Lung (tissue), 12 donors: ENCODE results near the gene EHMT1. TPM values are rescaled to one million over a fixed set of nuclear protein-coding genes. Genes with fewer than 3 reads are reported as not detected.
A peak's percentile ranks its signal among the peaks of the same experiment; 100 is the strongest.
"Not testable (repeated sequence)": the region's sequence is repeated elsewhere in the genome, so short reads cannot be mapped to it uniquely, and the experiment has no call there.

Experiments
- ATAC-seq: fragments of 200-7000 bp; cut with Tn5 transposase; one replicate; pipeline ENCODE4 v1.9.1; 2020; ENCODE audit warnings: moderate number of reproducible peaks; ENCODE audit not compliant: insufficient read depth, low FRiP score
- DNase-seq, 3 donors: peaks; one replicate each; pipeline ENCODE4 v3.0.0-alpha.2; 2013 to 2017
- H3K27ac ChIP-seq, 2 donors: one replicate each; pipeline ENCODE4 v1.5.1; 2013; ENCODE audit warnings: mild to moderate bottlenecking in 2 of 2, moderate library complexity in 2 of 2, control low read depth in 1 of 2, inconsistent platforms in 1 of 2, low read depth in 1 of 2, low read length in 1 of 2
- H3K27me3 ChIP-seq, 3 donors: one replicate each; pipeline ENCODE4 v1.5.1; 2013; ENCODE audit warnings: low read length in 2 of 3; ENCODE audit not compliant: control insufficient read depth in 3 of 3, insufficient read depth in 3 of 3
- H3K36me3 ChIP-seq, 4 donors: one replicate each; pipeline ENCODE4 v1.5.1; 2013; ENCODE audit warnings: low read length in 4 of 4, mild to moderate bottlenecking in 1 of 4, moderate library complexity in 1 of 4; ENCODE audit not compliant: control insufficient read depth in 4 of 4, insufficient read depth in 4 of 4
- H3K4me1 ChIP-seq, 5 donors: one replicate each; pipeline ENCODE4 v1.5.1; 2013; ENCODE audit warnings: low read length in 5 of 5, mild to moderate bottlenecking in 2 of 5, moderate library complexity in 1 of 5; ENCODE audit not compliant: control insufficient read depth in 5 of 5, insufficient read depth in 5 of 5
- H3K4me3 ChIP-seq: one replicate; pipeline ENCODE4 v1.5.1; 2013; ENCODE audit warnings: mild to moderate bottlenecking, control low read depth, moderate library complexity
- H3K9ac ChIP-seq, 2 donors: one replicate each; pipeline ENCODE4 v1.5.1; 2013; ENCODE audit warnings: low read length in 2 of 2, control low read depth in 1 of 2; ENCODE audit not compliant: insufficient read depth in 1 of 2
- H3K9me3 ChIP-seq, 4 donors: one replicate each; pipeline ENCODE4 v1.5.1; 2013; ENCODE audit warnings: low read length in 3 of 4, mild to moderate bottlenecking in 1 of 4, moderate library complexity in 1 of 4; ENCODE audit not compliant: control insufficient read depth in 4 of 4, insufficient read depth in 3 of 4
- WGBS, 2 donors: extraction: QIAGEN DNeasy Blood & Tissue Kit; methylation state at CpG; one replicate each; pipeline ENCODE4 v1.1.7; 2013; 5-methylcytosine and 5-hydroxymethylcytosine counted together
- polyA plus RNA-seq, 2 donors: library from polyadenylated mRNA; stranded (reverse); fragments of 200-250 nt; gene quantifications; one replicate each; pipeline ENCODE4 v1.2.1, GENCODE V29; 2013
- total RNA-seq, 2 donors: library from RNA; depleted of rRNA in 1 of 2; stranded (reverse); fragments of >200 nt in 1 of 2; gene quantifications; one replicate each; pipeline ENCODE4 v1.2.1, GENCODE V29; 2014 to 2021
- TF ChIP-seq, protein P1 (sequence below): IDR thresholded peaks from 2 replicates; pipeline ENCODE4 v1.5.1; 2012; ENCODE audit warnings: mild to moderate bottlenecking; ENCODE audit errors: control extremely low read depth, extremely low read depth
- donor health status: control.
- donor health status: control.
- donor health status: Bipolar disorder and iron deficiency.
- donor health status: healthy.
- donor health status: DM: yes; HTN: yes; CAD: no.

EHMT1 gene
- total and polyA plus RNA-seq, 4 donors, result 32.2 to 91.5 (median 58.1) TPM

DNA sequence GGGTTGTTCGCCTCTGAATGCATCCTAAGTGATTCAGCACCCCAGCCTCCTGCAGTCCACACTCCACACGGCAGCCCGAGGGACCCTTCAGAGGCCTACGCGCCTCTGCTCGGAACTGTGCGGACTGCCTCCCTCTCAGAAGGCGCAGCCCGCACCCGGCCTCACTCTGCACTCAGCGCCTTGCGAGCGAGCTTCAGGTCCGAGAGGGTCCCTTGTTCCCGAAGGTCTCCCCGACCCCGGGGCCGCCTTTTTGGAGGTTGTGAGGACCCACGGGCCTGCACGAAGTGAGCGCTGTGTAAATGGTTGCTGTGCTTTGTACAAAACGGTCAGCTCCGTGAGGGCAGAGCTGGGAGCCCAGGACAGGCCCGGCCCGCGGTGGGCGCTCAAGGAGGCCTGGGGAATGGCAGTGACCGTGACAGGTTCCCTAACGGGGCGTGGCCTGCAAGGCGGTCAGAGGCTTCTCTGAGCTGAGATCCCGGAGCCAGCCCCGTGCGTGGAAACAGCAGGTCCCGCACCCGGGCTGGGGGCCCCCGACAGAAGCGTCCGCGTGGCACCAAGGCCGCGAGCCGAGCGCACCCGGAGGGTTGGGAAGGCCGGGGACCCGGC, 258.1 kb downstream of the EHMT1 start:
- H3K9me3 ChIP-seq, result peaks cover 0 to 17% (median 0%) of the 10 kb centered on the region in 4 donors
- H3K4me3 ChIP-seq, result no peak overlapping the region
- TF ChIP-seq, protein P1, sequence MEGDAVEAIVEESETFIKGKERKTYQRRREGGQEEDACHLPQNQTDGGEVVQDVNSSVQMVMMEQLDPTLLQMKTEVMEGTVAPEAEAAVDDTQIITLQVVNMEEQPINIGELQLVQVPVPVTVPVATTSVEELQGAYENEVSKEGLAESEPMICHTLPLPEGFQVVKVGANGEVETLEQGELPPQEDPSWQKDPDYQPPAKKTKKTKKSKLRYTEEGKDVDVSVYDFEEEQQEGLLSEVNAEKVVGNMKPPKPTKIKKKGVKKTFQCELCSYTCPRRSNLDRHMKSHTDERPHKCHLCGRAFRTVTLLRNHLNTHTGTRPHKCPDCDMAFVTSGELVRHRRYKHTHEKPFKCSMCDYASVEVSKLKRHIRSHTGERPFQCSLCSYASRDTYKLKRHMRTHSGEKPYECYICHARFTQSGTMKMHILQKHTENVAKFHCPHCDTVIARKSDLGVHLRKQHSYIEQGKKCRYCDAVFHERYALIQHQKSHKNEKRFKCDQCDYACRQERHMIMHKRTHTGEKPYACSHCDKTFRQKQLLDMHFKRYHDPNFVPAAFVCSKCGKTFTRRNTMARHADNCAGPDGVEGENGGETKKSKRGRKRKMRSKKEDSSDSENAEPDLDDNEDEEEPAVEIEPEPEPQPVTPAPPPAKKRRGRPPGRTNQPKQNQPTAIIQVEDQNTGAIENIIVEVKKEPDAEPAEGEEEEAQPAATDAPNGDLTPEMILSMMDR, result no peak
- no peak overlapping the region for H3K27ac ChIP-seq
- H3K9ac ChIP-seq, result no peak overlapping the region
- H3K27me3 ChIP-seq, result peaks cover 11 to 23% (median 17%) of the 10 kb centered on the region in 3 donors
- WGBS, 2 donors, result 50 to 63% methylated on average over 46 to 47 of the region's 47 CpGs
- ATAC-seq (no peak), DNase-seq (no peak)
- H3K4me1 ChIP-seq, result peaks cover 0 to 9% (median 0%) of the 10 kb centered on the region in 5 donors
- no peaks in the 10 kb centered on the region for H3K36me3 ChIP-seq

DNA sequence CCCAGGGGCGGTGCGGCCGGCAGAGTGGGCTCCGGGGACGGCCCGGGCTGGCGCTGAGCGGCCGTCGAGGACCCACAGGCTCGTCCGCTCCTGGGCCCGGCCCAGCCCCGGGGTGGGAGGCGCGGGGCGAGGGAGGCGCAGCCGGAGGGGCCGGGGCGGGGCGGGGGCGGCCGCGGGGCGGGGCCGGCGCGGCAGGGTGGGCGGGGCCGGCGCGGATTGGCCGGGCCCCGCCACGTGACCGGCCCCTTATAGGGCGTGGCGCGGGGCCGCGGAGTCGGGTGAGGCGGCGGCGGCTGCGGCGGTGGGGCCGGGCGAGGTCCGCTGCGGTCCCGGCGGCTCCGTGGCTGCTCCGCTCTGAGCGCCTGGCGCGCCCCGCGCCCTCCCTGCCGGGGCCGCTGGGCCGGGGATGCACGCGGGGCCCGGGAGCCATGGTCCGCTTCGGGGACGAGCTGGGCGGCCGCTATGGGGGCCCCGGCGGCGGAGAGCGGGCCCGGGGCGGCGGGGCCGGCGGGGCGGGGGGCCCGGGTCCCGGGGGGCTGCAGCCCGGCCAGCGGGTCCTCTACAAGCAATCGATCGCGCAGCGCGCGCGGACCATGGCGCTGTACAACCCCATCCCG, 258.8 kb downstream of the EHMT1 start, which contains the start of gene CACNA1B:
TSS of gene CACNA1B (plus strand) at position 277 of the 617 bp plus-strand sequence. CDS start at position 429, 152 bp downstream.
- 4 to 6% methylated on average over 24 to 89 of the region's 95 CpGs for WGBS, 2 donors
- H3K9ac ChIP-seq, H3K4me1 ChIP-seq, H3K36me3 ChIP-seq, ATAC-seq, H3K27ac ChIP-seq, H3K4me3 ChIP-seq: not testable (repeated sequence)
- peaks cover 0 to 17% (median 0%) of the 10 kb centered on the region in 4 donors for H3K9me3 ChIP-seq
- peak in 1 of 3 donors; percentile 1 for DNase-seq
- peaks cover 11 to 23% (median 17%) of the 10 kb centered on the region in 3 donors for H3K27me3 ChIP-seq

DNA sequence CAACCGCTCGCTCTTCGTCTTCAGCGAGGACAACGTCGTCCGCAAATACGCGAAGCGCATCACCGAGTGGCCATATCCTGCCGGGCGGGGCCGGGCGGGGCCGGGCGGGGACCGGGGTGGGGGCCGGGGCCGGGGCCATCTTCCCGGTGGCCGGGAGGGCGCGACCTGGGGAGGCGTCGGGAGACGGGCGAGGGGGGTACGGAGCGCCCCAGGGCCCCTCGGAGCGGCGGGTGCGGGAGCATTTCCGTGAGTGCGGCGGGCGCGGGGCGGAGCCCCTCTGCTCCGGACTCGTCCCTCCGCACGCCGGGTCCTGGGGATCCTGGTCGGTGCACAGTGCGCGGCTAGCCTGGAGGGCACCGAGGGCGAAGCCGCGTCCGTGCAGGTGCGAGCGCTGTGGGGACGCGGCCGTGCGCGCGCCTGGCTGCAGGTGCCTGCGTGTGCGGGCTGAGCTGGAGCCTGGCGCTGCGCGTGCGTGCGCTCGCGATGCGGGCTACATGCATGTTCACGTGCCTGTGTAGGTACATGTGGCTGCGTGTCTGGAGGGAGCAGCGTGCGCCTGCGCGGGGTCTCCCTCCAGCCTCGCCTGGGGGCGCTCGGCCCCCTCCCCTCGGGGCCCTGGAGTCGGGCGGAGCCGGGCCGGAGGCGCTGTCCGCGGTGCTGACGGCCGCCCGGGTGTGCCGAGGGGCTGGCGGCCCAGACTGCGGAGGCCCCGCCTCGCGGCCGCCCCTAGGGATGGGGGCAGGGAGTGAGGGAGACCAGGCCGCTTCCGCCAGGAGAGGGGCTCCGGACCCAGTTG, 259.5 kb downstream of the EHMT1 start:
- H3K4me3 ChIP-seq, result no peak overlapping the region
- DNase-seq, result peak; percentile 59 to 74 (median 73)

More for the DNA sequence above, 259.5 kb downstream of the EHMT1 start:
- Histone ChIP-seq H3K4me1 (peaks cover 0 to 9% (median 0%) of the 10 kb centered on the region in 5 donors), H3K9ac (no peak overlapping the region), H3K36me3 (no peaks in the 10 kb centered on the region), H3K27ac (no peak overlapping the region), H3K9me3 (peaks cover 0 to 17% (median 0%) of the 10 kb centered on the region in 4 donors), H3K27me3 (peaks cover 11 to 23% (median 17%) of the 10 kb centered on the region in 3 donors)
- no peak for ATAC-seq
- TF ChIP-seq, protein P1, result no peak
- 1 to 3% methylated on average over 56 to 101 of the region's 101 CpGs for WGBS, 2 donors
